ENCODE data around the gene KCNMB2.
"Not testable (repeated sequence)": the region's sequence is repeated elsewhere in the genome, so short reads cannot be mapped to it uniquely, and the experiment has no call there.

Gene KCNMB2

DNA sequence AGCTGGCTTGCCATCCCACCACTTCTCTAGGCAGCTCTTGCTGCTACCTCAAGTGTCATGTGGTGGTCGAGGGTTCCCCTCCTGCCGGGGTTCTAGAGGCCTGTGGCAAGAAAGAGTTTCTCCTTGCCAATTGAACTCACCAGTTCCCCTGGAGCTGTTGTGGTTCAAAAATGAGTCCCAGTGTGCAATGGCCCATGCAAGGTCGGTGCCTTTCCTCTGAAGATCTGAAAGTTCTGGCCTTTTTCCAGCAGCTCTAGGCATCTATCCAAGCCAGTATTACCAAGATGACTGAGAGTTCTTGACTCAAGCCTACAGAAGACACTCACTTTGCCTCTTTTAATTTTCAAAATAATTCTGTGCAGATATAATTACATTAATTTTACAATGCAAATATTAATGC lies 163.6 kb downstream of the KCNMB2 start:
- no peak for DNase-seq (ENCODE audit: low read depth in 2 of 2)

DNA sequence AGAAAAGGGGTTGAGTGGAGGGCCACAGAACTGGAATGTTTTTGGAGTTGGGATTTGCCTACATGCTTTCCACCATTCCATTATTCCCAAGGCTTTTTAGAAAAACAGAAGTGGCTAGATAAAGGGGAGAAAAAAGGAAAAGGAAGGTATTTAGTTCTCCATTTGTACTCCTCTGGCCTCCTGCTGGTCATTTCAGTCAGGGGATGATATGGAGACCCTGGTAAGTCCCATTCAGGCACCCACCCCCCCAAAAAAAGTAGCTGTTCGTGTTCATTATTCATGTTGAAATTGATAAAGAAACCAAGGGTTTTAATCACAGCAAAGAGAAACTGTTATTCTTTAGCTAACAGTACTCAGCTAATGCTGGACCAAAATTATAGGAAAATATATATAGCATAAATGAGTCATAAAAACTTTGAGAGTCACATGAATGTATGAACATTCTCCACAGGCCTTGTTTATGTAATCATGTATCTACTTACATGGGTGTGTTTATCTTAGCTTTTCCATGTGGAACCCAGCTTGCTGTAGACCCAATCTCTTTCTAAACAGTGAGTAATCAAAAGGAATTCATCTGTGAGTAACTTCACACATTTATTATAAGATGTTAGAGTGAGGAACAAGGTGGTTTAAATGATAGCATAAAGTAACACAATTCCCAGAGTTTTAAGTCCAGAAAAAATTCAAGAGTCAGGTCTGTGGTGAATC lies 167.2 kb downstream of the KCNMB2 start:
- DNase-seq (ENCODE audit: low read depth in 2 of 2) = no peak

DNA sequence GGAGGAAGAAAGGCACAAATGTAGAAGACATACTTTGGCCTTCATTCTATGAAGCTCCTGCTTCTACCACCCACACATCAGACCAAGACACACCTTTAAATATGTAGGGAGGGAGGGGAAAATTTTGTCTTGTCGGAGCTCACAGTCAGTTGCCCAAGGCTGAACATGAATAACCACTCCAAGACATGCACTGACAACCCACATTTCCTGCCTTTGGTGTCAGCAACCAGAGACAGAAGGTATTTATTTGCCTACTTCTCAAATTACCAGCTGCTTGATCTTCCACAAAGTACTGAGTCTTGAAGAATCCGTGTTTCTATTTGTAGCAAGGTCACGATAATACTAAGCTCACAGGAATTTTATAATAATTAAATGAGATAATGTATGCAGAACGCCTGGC lies 169.7 kb downstream of the KCNMB2 start:
- no peak for DNase-seq (ENCODE audit: low read depth in 2 of 2)

DNA sequence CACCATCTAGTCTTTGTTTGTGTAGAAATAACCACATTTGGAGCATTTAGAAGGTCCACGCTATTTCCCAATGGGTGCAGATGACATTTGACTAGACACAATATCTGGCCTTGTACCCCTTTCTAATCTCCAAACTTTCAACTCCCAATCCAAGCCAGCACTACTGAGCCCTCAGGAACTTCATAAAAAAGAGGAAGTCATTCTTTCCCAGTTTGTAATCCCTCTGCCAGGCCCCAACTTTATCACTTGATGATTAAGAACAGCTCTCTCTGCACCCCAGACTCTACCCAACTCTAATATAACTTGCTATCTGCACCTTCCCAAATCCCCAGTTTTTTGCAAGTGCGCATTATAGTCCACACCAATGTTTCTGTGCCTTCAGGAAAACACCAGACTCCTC lies 170.2 kb downstream of the KCNMB2 start:
- DNase-seq (ENCODE audit: low read depth in 2 of 2) = no peak

DNA sequence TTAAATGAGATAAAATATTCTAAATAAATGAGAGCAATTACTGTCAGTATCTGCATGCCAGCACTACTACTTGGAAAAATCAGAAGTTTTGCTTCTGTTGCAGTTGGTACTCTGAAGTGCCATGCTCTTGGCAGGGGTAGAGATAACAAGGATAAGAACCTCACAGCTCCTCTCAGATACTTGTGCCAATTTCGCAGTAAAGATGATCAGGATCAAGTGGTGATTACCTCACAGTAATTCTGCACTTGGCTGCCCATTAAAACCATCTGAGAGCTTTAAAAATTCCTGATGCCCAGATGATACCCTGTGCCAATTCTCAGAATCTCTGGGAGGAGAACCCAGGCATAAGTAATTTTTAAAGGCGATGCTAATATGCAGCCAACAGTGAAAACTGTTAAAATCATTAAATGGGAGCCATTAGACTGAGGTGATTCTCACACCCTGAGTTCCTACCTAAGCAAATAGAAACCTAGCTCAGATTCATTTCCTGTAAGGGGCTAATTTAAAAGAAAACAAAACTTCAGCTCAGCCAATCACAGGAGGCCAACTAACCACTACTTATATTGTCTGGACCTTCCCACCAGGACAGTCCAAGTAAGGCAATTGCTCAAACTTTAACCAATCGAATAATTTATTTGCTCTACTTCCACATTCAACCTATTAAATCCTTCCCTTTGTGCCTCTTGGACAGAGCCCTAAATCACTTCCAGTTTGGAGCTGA lies 171.2 kb downstream of the KCNMB2 start:
- DNase-seq (ENCODE audit: low read depth in 2 of 2) = no peak

DNA sequence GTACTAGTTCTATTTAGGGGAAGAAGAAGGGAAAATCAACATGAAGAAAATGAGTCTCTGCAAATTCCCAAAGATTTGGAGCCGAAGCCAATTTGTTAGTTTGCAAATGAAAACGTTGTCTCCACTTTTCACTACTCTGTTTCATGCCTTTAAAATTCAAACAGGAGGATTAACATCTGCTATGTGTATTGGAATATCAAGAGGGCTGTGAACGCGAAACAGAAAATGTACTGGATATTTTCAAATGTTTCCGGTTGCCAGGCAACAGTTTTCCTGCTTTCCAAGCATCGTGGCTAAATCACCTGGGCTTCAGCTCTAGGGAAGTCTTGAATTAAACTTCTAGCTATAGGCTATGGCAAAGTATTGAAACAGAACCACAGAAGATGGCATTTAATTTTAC lies 172.8 kb downstream of the KCNMB2 start:
- no peak for DNase-seq (ENCODE audit: low read depth in 2 of 2)

DNA sequence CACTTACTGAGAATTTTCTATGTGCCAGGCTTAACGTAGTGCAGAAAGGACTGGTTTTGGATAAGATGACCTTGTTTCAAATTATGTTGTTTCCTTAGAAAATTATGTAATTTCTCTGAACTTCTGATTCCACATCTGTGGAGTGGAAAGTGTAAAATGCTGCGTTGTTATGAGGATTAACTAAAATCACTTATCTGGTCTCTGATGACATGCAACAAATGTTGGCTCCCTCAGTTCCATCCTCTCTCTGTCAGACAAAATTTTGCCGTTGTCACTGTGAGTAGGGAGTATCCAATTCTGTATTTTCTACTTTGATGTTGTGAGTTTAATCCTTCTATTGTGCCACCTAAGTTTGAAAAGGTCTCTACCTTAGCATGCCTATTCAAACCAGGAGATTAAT lies 175.5 kb downstream of the KCNMB2 start:
- DNase-seq (ENCODE audit: low read depth in 2 of 2) = no peak

DNA sequence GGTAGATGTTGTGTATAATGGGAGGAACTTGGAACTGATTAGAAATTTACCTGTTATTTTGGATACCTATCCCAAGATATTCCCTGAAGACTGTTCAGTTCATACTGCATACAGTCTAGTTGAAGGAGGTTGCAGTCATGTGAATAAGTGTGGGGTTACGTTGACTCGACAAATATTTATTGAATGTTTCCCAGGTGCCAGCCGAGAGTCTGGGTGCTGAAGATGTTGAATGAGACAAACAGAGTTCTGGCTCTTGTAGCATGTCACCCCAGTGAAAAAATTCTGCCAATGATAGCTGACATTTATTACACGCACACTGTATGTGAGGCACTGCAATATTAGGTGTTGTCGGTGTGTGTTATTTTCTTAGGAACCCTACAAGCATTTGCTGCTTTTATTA lies 176.0 kb downstream of the KCNMB2 start:
- no peak for DNase-seq (ENCODE audit: low read depth in 2 of 2)

DNA sequence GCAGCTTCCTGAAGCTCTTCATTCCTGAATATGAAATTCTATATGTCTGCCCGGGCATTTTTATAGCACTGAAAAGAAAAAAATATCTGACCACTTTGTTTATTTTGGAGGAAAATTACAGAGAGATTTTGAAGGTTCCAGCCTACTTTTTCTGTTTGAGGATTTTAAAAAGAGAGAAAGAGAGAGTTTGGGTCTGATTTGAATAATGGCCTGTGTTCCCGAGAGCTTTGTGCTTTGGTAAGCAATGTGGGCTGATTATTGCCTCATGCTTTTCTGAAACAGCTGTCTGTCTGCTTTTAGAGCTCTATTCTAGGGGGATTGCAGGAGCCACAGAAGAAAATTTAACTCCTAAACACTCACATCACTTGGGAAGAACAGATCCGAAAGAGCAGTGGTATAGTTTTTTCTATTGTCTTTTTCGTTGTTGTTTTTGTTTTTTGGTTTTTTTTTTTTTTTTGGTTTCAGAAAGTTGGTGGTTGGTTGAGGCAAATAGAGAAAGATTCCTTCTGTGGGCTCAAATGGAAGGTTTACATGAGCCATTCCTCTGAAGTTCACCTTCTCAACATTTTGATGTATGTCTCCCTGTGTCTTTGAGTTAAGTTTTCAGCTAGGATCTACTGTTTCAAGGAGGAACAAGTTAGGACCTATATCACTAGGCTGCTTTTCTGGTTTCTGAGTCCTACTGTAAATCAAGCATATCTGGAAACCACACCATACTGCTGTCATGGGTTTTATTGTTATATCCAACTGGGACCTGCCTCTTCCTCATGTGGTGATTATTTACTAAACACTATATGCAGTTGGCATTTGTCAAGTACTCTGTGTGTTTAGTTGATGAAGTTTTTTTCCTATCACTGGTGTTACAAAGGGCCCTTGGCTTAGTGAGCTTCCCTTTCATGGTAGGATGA lies 178.9 kb downstream of the KCNMB2 start:
- no peak for DNase-seq (ENCODE audit: low read depth in 2 of 2)

DNA sequence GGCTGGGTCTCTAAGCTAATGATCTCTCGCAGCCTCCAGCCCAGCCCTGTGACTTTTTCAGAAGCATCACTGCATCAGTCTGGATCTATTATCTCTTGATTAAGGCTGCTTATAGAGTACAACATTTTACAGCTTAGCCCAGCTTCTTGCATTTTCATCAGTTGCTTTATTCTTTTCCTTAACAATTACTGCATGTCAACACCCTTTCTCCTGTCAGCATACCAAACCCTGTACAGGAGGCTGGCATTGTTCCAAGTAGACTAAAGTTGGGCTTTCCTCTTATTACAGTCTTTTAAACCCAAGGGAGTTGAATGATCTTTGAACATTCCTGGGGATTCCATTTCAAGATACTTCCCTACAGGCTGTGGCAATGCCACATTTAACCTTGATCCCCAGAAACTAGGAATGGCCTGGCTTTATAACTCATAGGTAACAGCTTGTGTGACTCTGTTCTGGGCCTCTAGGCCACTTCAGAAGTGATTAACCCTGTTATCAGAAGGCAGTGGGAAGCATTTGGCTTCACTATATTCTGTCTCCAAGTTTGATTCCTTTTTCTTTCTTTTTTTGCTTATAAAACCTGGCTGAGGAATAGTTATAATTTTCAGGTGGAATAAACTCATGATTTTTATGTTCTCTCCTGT lies 182.9 kb downstream of the KCNMB2 start:
- DNase-seq (ENCODE audit: low read depth in 2 of 2) = no peak

DNA sequence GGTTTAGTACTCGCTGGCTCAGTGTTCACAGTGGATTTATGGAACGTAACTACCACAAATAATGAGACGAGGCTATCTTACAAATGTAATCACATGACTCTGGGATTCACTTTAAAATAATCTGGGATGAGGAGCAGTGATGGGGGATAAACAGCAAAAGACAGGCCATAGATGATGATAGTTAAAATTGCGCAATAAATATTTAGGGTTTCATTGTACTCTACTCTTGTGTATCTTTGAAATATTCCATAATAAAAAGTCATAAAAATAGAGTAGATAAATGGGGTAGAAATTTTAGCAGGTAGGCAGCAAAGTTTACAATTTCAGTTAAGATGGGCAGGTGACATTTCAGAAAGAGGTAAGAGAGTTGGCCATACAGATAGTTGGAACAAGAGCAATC lies 196.6 kb downstream of the KCNMB2 start:
- no peak for DNase-seq (ENCODE audit: low read depth in 2 of 2)

DNA sequence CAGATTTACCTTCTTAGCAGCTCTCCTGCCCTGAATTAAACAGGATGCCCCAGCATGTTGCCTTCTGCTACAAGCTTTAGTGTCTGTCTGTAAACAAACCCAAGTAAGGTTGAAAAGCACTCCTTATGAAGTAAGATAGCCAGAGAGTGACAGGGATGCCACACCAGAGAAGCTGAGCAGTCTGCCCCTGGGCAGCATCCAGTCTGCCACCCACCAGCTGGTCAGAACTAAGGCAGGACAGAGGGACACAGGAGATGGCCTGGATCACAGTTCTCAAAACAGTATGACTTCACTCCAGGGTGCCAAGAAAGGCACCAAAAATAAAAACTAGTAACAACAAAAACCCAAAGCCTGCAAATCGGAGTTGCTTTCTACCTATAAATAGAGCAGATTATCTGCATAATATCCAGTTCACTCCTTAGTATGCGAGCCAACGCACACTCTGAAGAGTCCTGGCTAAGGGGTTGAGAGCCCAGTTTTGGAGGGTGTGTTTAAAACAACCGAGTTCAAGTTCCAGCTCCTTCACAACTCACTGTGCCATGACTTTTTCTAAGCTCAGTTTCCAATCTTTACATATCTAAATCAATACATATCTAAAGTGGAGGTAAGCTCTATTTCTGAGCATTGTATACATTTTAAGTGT lies 198.9 kb downstream of the KCNMB2 start:
- DNase-seq (ENCODE audit: low read depth in 2 of 2) = no peak

DNA sequence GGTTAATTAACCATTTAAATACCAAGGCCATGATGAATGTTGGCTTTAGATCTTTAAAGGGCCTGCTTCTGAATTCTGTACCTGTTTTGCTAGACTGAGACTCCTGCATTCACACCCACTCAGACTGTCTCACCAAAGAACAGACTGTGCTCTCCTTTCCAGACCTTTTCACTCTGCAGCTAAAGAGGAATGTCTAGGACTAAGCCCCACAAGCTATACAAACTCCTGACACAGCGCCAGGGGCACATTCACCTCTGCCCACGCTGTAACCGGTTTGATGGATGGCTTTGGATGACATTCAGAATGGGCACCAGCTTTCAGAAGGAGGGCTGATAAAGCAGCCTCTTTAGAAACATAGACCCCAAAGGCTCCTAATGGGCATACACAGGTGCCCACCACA lies 200.1 kb downstream of the KCNMB2 start:
- DNase-seq (ENCODE audit: low read depth in 2 of 2) = no peak

DNA sequence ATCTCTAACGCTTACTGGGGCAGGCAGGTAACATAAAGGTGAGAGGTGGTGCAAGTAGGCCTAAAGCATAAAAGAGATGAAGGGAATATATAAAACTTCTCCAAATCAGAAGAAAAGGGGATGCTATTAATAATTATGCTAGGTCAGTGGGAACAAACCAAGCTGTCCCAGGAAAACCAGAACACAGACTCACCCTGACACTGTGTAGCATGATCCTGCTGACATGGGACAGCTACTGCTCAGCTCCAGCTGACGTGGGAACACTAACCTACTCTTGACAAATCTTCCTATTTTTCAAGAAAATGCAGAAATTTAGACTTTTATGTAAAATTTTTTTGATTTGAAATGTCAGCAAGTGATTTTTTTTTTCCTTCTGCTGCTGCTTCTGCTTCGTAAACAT lies 203.5 kb downstream of the KCNMB2 start:
- DNase-seq (ENCODE audit: low read depth in 2 of 2) = no peak

DNA sequence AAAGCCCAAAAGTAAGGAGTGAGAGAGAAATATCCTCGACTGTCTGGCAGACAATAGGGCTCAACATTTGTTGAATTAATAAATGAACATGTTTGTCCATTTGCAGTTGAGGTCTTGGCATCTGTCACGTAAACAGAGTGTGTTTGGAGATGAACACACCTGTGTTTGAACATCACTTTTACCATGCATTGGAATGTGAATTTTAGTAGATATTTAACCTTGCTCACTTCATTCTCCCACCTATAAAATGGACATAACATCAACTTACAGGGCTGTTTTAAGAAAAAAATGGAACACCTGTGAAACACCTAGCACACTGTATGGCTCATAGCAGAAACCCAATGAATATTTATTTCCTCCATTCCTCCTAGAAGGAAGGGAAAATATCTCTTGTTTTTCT lies 204.8 kb downstream of the KCNMB2 start:
- no peak for DNase-seq (ENCODE audit: low read depth in 2 of 2)

DNA sequence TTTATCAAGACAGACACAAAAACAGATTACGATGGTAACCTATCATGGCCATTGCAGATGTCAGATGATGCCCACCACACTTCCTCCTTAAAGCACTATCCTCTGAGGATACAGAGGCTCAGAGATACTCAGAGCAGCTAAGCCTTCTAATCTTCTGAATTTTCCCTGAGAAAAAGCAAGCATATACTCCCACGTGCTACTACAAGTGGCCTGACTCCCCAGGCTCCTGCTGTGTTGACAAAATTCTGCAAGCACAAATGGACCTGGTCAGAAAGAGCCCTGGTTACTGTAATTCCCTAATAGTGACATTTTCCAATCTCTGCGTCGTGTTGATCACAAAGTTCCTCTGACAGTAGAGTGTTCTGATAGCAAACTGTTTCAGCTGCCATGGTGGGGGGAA lies 207.1 kb downstream of the KCNMB2 start:
- no peak for DNase-seq (ENCODE audit: low read depth in 2 of 2)

DNA sequence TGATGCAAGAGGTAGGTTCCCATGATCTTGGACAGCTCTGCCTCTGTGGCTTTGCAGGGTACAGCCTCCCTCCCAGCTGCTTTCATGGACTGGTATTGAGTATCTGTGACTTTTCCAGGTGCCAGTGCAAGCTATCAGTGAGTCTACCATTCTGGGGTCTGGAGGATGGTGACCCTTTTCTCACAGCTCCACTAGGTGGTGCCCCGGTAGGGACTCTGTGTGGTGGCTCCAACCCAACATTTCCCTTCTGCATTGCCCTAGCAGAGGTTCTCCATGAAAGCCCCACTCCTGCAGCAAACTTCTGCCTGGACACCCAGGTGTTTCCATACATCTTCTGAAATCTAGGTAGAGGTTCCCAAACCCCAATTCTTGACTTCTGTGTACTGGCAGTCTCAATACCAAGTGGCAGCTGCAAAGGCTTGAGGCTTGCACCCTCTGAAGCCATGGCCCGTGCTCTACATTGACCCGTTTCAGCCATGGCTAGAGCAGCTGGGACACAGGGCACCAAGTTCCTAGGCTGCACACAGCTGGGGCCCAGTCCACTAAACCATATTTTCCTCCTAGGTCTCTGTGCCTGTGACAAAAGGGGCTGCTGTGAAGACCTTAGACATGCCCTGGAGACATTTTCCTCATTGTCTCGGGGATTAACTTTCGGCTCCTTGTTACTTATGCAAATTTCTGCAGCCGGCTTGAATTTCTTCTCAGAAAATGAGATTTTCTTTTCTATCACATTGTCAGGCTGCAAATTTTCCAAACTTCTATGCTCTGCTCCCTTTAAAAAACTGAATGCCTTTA lies 209.8 kb downstream of the KCNMB2 start:
- DNase-seq (ENCODE audit: low read depth in 2 of 2) = not testable (repeated sequence)

DNA sequence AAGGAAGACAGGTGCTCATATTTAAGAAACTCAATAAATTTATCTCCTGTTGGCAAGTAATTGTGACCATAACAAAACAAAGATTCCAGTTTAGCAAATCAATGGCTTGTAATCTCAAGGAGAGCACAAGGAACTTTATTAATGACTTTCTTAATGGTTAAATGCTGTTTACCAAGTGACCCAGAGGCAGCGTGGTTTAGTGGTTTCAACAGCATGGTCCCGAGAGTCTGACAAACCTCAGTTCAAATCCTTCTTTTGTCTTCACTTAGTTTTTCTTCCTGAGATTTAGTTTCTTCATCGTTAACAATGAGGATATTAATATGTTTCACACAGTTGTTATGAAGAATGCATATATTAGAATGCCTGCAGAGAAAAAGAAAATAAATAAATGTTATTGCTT lies 212.6 kb downstream of the KCNMB2 start:
- no peak for DNase-seq (ENCODE audit: low read depth in 2 of 2)

DNA sequence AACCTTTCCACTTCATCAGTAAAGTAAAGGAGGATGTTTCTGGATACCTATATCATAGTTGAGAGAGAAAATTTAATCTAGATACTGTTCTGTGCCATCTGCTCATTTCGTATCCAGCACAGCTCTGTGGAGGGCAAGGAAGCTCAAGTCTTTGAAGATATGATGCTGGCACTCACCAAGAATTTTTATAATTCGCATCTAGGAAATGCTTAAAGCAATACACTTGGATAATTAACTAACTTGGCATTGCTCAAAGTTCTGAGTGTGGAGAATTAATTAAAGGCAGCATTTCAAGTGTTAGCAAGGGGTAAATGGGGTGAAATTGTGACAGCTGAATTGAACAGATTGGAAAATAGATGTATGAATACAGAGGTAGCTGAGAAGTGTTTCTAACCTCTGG lies 213.2 kb downstream of the KCNMB2 start:
- DNase-seq (ENCODE audit: low read depth in 2 of 2) = no peak

DNA sequence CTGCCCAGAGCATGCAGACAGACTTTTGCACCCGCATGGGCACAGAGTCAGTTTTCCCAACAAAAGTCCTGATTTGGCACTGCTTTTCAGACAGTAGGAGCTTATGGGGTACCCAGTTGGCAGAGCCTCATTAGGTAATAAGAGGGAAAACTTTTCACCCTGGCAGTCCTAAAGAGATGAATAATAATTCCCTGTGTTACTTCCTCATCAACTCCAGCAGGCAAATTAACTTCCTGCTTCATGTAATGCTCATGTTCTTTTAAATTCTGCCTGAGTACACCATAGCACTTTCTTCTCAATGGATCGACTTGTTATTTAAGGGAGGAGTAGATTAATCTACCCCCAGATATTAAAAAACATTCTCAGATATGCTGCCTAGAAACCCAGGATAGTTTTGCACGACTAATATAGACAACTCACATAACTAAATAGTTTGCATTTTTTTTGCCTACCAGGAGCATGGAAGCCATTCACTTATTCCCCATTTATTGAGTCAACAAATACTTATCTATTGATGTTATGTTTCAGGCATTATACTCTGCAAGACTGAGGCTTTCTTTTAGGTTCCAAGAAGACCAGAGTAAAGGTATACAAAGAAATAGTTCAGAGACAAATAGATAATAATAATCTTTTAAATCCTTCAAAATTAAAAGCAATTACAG lies 214.5 kb downstream of the KCNMB2 start:
- DNase-seq (ENCODE audit: low read depth in 2 of 2) = no peak

Data from stimulated activated CD4-positive, alpha-beta T cell treated with anti-CD3 and anti-CD28 coated beads, Interleukin-12 subunit alpha, Interleukin-12 subunit beta, amount 100 ng/mL, for 24 hours (primary cell).